ENCODE measurements around the gene PPARA. TPM values are rescaled to one million over a fixed set of nuclear protein-coding genes. Genes with fewer than 3 reads are reported as not detected.

The PPARA gene
- total and polyA plus RNA-seq, 7 experiments from 2014 or later = 3.7 to 21.6 (median 16.4) TPM

DNA sequence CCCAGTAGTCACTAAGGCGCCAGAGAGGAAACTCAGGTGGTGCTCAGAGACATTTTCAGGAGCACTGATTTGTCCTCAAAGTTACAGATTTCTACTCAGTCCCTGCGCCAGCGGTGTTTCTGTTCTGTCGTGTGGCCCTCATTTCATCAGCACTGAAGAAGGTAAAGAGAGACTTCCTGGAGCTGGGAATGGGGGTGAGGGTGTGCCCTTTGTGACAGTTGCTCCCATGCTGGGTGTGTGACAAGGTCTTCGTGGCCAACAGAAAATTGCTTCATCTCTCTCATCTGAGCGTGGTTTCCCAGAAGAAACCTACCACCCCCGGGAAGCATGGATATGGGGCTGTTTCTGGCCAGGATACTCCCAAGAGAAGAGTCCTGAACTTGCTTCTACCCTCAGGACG, 2.0 kb upstream of the PPARA start:
- DNase-seq (peak in 1 of 9 donors; percentile 29), ATAC-seq (no peak)
- no peaks in the 10 kb centered on the region for H3K36me3 ChIP-seq (ENCODE audit: control insufficient read depth in 2 of 3, insufficient read depth in 3 of 3, low read length in 3 of 3)
- intact Hi-C loops (cut with micrococcal nuclease) = no loop called here
- H3K9me3 ChIP-seq (ENCODE audit: control insufficient read depth in 2 of 3, low read length in 3 of 3) = no peaks in the 10 kb centered on the region
- peaks cover 10 to 15% of the 10 kb centered on the region in 2 donors for H3K4me1 ChIP-seq (ENCODE audit: control insufficient read depth in 2 of 2, insufficient read depth in 2 of 2, low read length in 2 of 2)
- H3K4me3 ChIP-seq (ENCODE audit: low read length) = no peak overlapping the region
- H3K9me3 Mint-ChIP-seq = no peaks in the 10 kb centered on the region
- ChIA-PET CTCF (interaction anchor here (1.2 kb wide), 1 partner anchor 102 kb away, joined by 3 read pairs; no protein-coding TSS in a partner anchor), POLR2A (interaction anchor here (0.9 to 1.6 kb wide), 3 partner anchors 14 to 95 kb away, joined by 4 read pairs; no protein-coding TSS in a partner anchor)
- H3K27ac ChIP-seq (ENCODE audit: low read depth, low read length) = no peak overlapping the region
- peak overlapping the region in 2 of 10 donors; percentile 89 to 90 for H3K4me3 Mint-ChIP-seq
- H3K27ac Mint-ChIP-seq = peak overlapping the region in 6 of 9 donors; percentile 47 to 86 (median 81)
- peaks cover 0 to 44% (median 0%) of the 10 kb centered on the region in 5 donors for H3K27me3 Mint-ChIP-seq
- no peaks in the 10 kb centered on the region for H3K27me3 ChIP-seq (ENCODE audit: control insufficient read depth in 2 of 2, insufficient read depth in 2 of 2, low read length in 2 of 2)
- H3K4me1 Mint-ChIP-seq = peaks cover 11 to 21% (median 16%) of the 10 kb centered on the region in 7 donors
- H3K36me3 Mint-ChIP-seq = peaks cover 0 to 6% (median 0%) of the 10 kb centered on the region in 5 donors

DNA sequence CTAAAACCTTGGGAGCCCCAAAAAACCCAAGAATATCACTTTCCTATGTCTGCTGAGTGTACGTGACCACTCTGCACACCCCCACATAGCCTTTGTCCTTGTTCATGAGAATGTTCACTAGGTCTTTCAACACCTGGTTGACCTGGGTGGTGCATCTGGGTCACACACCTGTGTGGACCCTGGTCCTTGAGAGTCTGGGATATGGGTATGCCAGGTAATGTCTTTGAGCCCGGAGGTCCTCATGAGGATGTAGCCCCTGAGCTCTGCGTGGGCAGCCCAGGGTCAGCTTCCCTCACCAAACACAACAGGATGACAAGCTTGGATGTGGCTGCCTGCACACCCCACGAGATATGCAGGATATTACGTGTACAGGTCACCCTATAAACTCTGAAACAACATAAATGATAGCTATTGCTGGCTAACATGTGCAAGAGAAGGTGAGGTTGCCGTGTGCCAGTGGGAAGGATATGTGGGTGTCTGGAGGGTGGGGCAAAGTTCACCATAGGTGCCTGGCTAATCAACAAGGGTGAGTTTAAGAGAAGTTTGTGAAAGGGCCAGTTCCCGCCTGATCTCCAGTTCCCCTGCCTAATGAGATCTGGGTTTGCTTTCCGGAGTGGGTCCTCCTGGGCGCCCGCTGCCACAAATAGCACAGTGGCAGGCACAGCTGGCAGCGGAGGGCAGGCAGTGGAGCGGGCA, 1.4 kb upstream of the PPARA start:
- peaks cover 0 to 6% (median 0%) of the 10 kb centered on the region in 5 donors for H3K36me3 Mint-ChIP-seq

DNA sequence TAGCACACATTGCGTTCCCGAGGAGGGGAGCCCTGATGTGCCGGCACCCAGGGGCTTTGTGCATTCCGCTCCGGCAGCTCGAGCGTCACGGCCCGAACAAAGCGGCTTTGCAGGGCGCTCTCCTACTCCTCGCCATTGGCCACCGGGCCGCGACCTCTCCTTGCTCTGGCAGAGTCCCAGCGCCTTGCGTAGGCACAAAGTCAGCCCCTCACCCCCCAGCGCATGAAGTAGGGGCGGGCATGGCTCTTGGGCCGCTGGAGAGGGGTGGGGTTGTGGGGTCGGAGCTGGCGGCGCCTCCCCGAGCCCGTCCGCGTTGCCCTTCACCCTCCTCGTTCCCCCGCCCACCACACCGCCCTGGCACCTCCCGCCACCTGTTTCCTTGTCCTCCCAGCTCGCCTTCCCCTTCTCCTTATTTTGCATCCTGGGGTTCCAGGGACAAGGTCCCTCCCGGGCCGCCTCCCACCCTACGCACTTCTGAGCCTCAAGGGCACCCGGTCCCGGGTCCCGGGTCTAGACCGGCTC, 753 bp upstream of the PPARA start:
- H3K27me3 ChIP-seq (ENCODE audit: control insufficient read depth in 2 of 2, insufficient read depth in 2 of 2, low read length in 2 of 2) = no peaks in the 10 kb centered on the region
- Mint-ChIP-seq H3K9me3 (no peaks in the 10 kb centered on the region), H3K36me3 (peaks cover 0 to 6% (median 0%) of the 10 kb centered on the region in 5 donors), H3K4me3 (peak overlapping the region; percentile 67 to 90 (median 86)), H3K27ac (peak overlapping the region; percentile 34 to 90 (median 80)), H3K27me3 (peaks cover 0 to 42% (median 0%) of the 10 kb centered on the region in 5 donors), H3K4me1 (peaks cover 11 to 21% (median 16%) of the 10 kb centered on the region in 7 donors)
- intact Hi-C loops (cut with micrococcal nuclease) = loop anchor here (1.0 to 2.0 kb wide), 6 partner anchors 27 to 186 kb away; partner anchors contain the start of genes GTSE1 (in 2 of the 2), CDPF1 (in 1 of the 2) and TRMU (in 1 of the 2)
- DNase-seq = peak in 7 of 9 donors; percentile 25 to 55 (median 40)
- H3K27ac ChIP-seq (ENCODE audit: low read depth, low read length) = peak overlapping the region; percentile 57
- POLR2A ChIA-PET = interaction anchor here (0.6 to 1.6 kb wide), 7 partner anchors 15 to 113 kb away, joined by 3 to 6 read pairs (median 4); partner anchors contain the start of gene CDPF1
- CTCF ChIA-PET = interaction anchor here (0.6 to 1.2 kb wide), 2 partner anchors 101 to 121 kb away, joined by 3 to 5 read pairs; no protein-coding TSS in a partner anchor
- H3K4me1 ChIP-seq (ENCODE audit: control insufficient read depth in 2 of 2, insufficient read depth in 2 of 2, low read length in 2 of 2) = peaks cover 10 to 15% of the 10 kb centered on the region in 2 donors
- peak overlapping the region; percentile 64 for H3K4me3 ChIP-seq (ENCODE audit: low read length)
- H3K9me3 ChIP-seq (ENCODE audit: control insufficient read depth in 2 of 3, low read length in 3 of 3) = no peaks in the 10 kb centered on the region
- no peaks in the 10 kb centered on the region for H3K36me3 ChIP-seq (ENCODE audit: control insufficient read depth in 2 of 3, insufficient read depth in 3 of 3, low read length in 3 of 3)
- peak; percentile 16 for ATAC-seq

More for the DNA sequence above, 1.4 kb upstream of the PPARA start:
- intact Hi-C loops (cut with micrococcal nuclease) = loop anchor here in 1 of 2 donors (1.0 kb wide), 2 partner anchors 101 to 114 kb away; partner anchors contain the start of gene CDPF1
- Histone ChIP-seq H3K4me1 (ENCODE audit: control insufficient read depth in 2 of 2, insufficient read depth in 2 of 2, low read length in 2 of 2) (peaks cover 10 to 15% of the 10 kb centered on the region in 2 donors), H3K4me3 (ENCODE audit: low read length) (peak overlapping the region; percentile 64), H3K9me3 (ENCODE audit: control insufficient read depth in 2 of 3, low read length in 3 of 3) (no peaks in the 10 kb centered on the region), H3K27ac (ENCODE audit: low read depth, low read length) (peak overlapping the region; percentile 57), H3K36me3 (ENCODE audit: control insufficient read depth in 2 of 3, insufficient read depth in 3 of 3, low read length in 3 of 3) (no peaks in the 10 kb centered on the region), H3K27me3 (ENCODE audit: control insufficient read depth in 2 of 2, insufficient read depth in 2 of 2, low read length in 2 of 2) (no peaks in the 10 kb centered on the region)
- peaks cover 11 to 21% (median 16%) of the 10 kb centered on the region in 7 donors for H3K4me1 Mint-ChIP-seq
- CTCF ChIA-PET = interaction anchor here (0.6 to 1.2 kb wide), 2 partner anchors 102 to 122 kb away, joined by 3 to 5 read pairs; no protein-coding TSS in a partner anchor
- H3K9me3 Mint-ChIP-seq = no peaks in the 10 kb centered on the region
- peak; percentile 3 for ATAC-seq
- H3K27me3 Mint-ChIP-seq = peaks cover 0 to 42% (median 0%) of the 10 kb centered on the region in 5 donors
- DNase-seq = peak in 3 of 9 donors; percentile 20 to 41 (median 38)
- POLR2A ChIA-PET = interaction anchor here (0.6 to 1.6 kb wide), 7 partner anchors 15 to 112 kb away, joined by 3 to 6 read pairs (median 4); partner anchors contain the start of gene CDPF1
- H3K4me3 Mint-ChIP-seq = peak overlapping the region; percentile 67 to 90 (median 86)
- H3K27ac Mint-ChIP-seq = peak overlapping the region; percentile 34 to 90 (median 80)

DNA sequence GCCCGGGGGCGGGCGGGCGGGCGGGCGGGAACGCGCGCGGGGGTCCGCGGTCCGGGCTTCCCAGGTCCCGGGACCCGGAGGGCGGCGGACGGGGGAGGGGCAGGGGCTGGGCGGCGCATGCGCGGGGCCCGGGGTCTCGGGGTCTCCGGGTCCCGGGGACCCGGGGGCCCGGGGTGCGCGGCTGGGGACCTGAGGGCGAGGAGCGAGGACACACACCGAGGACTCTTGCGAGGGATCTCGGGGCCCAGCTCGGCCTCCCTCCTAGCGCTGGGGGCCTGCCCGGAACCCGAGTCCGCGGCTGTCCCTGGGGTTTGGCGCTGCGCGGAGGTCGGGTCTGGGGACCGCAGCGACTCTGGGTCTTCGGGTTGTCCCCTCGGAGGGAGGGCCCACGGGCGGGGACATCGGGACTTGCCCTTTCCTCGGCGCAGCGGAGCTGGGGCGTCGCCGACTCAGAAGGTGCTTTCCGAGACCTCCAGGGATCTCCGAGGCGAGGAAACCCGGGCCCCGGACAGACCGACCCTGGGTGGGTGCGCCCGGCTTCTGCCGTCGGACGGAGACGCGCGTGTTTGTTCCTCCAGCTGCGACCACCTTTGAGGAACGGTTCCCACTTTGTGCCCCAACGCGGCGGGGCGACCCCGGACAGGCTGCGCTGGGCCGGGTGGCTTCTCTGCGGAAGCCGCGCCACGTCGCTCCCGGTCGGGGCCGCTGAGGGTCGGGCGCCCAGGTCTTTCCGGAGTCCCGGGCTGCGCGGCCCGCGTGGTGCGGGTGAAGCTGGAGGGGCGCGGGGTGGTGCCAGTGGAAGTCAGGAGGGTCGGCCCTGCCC, 540 bp downstream of the PPARA start:
- peaks cover 10 to 15% of the 10 kb centered on the region in 2 donors for H3K4me1 ChIP-seq (ENCODE audit: control insufficient read depth in 2 of 2, insufficient read depth in 2 of 2, low read length in 2 of 2)
- peak overlapping the region; percentile 77 to 86 (median 82) for H3K4me3 Mint-ChIP-seq
- H3K4me1 Mint-ChIP-seq = peaks cover 13 to 25% (median 20%) of the 10 kb centered on the region in 7 donors
- H3K9me3 ChIP-seq (ENCODE audit: control insufficient read depth in 2 of 3, low read length in 3 of 3) = no peaks in the 10 kb centered on the region
- CTCF ChIA-PET = interaction anchor here (0.9 to 1.0 kb wide), 2 partner anchors 12 to 78 kb away, joined by 3 read pairs; no protein-coding TSS in a partner anchor
- H3K27me3 ChIP-seq (ENCODE audit: control insufficient read depth in 2 of 2, insufficient read depth in 2 of 2, low read length in 2 of 2) = no peaks in the 10 kb centered on the region
- no peaks in the 10 kb centered on the region for H3K9me3 Mint-ChIP-seq
- DNase-seq = peak; percentile 23 to 64 (median 45)
- peak overlapping the region; percentile 71 for H3K27ac ChIP-seq (ENCODE audit: low read depth, low read length)
- peak; percentile 44 for ATAC-seq
- no peaks in the 10 kb centered on the region for H3K36me3 ChIP-seq (ENCODE audit: control insufficient read depth in 2 of 3, insufficient read depth in 3 of 3, low read length in 3 of 3)
- POLR2A ChIA-PET = interaction anchor here (1.1 to 1.6 kb wide), 3 partner anchors 105 to 146 kb away, joined by 3 to 5 read pairs (median 3); partner anchors contain the start of gene GTSE1
- H3K4me3 ChIP-seq (ENCODE audit: low read length) = peak overlapping the region; percentile 74
- peaks cover 0 to 10% (median 0%) of the 10 kb centered on the region in 5 donors for H3K36me3 Mint-ChIP-seq
- H3K27me3 Mint-ChIP-seq = peaks cover 0 to 37% (median 0%) of the 10 kb centered on the region in 5 donors
- H3K27ac Mint-ChIP-seq = peak overlapping the region in 3 of 9 donors; percentile 68 to 83 (median 80)
- intact Hi-C loops (cut with micrococcal nuclease) = loop anchor here (1.0 to 2.0 kb wide), 6 partner anchors 29 to 184 kb away; partner anchors contain the start of genes GTSE1 (in 2 of the 2) and TRMU (in 1 of the 2)

DNA sequence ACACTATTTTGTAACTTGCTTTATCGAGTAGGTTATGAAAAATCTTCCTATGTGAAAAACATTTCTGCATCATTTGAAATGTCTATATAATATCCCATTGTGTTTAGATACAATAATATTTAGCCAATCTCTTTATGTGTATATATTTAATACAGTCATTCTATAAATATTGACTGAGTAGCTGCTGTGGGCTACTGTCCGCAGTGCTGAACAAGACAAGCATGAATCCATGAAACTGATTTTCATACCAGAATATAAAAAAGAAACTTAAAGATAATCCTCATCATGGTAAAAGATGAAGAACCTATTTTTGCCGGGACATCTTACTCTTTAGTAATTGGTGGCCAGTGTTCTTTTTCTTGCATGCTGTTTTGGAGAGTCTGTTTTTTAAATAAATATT, 3.6 kb downstream of the PPARA start:
- no peaks in the 10 kb centered on the region for H3K9me3 Mint-ChIP-seq
- no peak overlapping the region for H3K27ac Mint-ChIP-seq
- CTCF ChIA-PET = no interaction called here
- peaks cover 9 to 25% (median 22%) of the 10 kb centered on the region in 7 donors for H3K4me1 Mint-ChIP-seq
- Histone ChIP-seq H3K9me3 (ENCODE audit: control insufficient read depth in 2 of 3, low read length in 3 of 3) (no peaks in the 10 kb centered on the region), H3K4me1 (ENCODE audit: control insufficient read depth in 2 of 2, insufficient read depth in 2 of 2, low read length in 2 of 2) (peaks cover 10 to 12% of the 10 kb centered on the region in 2 donors), H3K27ac (ENCODE audit: low read depth, low read length) (no peak overlapping the region), H3K4me3 (ENCODE audit: low read length) (no peak overlapping the region), H3K36me3 (ENCODE audit: control insufficient read depth in 2 of 3, insufficient read depth in 3 of 3, low read length in 3 of 3) (no peaks in the 10 kb centered on the region), H3K27me3 (ENCODE audit: control insufficient read depth in 2 of 2, insufficient read depth in 2 of 2, low read length in 2 of 2) (no peaks in the 10 kb centered on the region)
- ATAC-seq = no peak
- H3K27me3 Mint-ChIP-seq = peaks cover 0 to 9% (median 0%) of the 10 kb centered on the region in 5 donors
- peaks cover 0 to 20% (median 12%) of the 10 kb centered on the region in 5 donors for H3K36me3 Mint-ChIP-seq
- intact Hi-C loops (cut with micrococcal nuclease) = no loop called here
- POLR2A ChIA-PET = no interaction called here
- no peak overlapping the region for H3K4me3 Mint-ChIP-seq
- no peak for DNase-seq
